NCI-H2107 treated with DMSO at 0.1 percent for 48 hours (cell line): ENCODE measurements around the gene C6orf141.

Experiments
- DNase-seq: peaks from one replicate; lab custom pipeline; 2025; ENCODE audit not compliant: unreplicated experiment; lab: John Stamatoyannopoulos, UW

Gene C6orf141

GRCh38 chr6:49550492-49551077 is at the start of gene C6orf141:
Gene C6orf141, plus strand, starts transcription at chr6:49550668. Its CDS starts 125 bp downstream, at chr6:49550793.
- no peak for DNase-seq

GRCh38 chr6:49504666-49505065 is 45.8 kb upstream of the C6orf141 start:
- no peak for DNase-seq

GRCh38 chr6:49506569-49507111 is 43.8 kb upstream of the C6orf141 start:
- no peak for DNase-seq

GRCh38 chr6:49509342-49509741 is 41.1 kb upstream of the C6orf141 start:
- no peak for DNase-seq

- DNase-seq: no peak
Observed at GRCh38 chr6:49513153-49513989, 37.1 kb upstream of the C6orf141 start.

- no peak for DNase-seq
Observed at GRCh38 chr6:49514571-49515484, 35.6 kb upstream of the C6orf141 start.

- no peak for DNase-seq
Observed at GRCh38 chr6:49515485-49516146, 34.9 kb upstream of the C6orf141 start.

GRCh38 chr6:49516147-49516505 is 34.3 kb upstream of the C6orf141 start:
- no peak for DNase-seq

- DNase-seq: no peak
Observed at GRCh38 chr6:49517919-49518318, 32.5 kb upstream of the C6orf141 start.

- DNase-seq: no peak
Observed at GRCh38 chr6:49519660-49520059, 30.8 kb upstream of the C6orf141 start.

- DNase-seq: no peak
Observed at GRCh38 chr6:49522710-49523593, 27.5 kb upstream of the C6orf141 start.

GRCh38 chr6:49523901-49524300 is 26.6 kb upstream of the C6orf141 start:
- DNase-seq: no peak

GRCh38 chr6:49524541-49524940 is 25.9 kb upstream of the C6orf141 start:
- no peak for DNase-seq

GRCh38 chr6:49526598-49526997 is 23.9 kb upstream of the C6orf141 start:
- no peak for DNase-seq

- DNase-seq: no peak
Observed at GRCh38 chr6:49527320-49527719, 23.1 kb upstream of the C6orf141 start.

GRCh38 chr6:49528571-49528970 is 21.9 kb upstream of the C6orf141 start:
- no peak for DNase-seq

GRCh38 chr6:49530141-49530776 is 20.2 kb upstream of the C6orf141 start:
- DNase-seq: no peak

- DNase-seq: peak; percentile 46
Observed at GRCh38 chr6:49531774-49532569, 18.5 kb upstream of the C6orf141 start.
